Measurements from ENCODE around the gene PABPC1L.

GRCh38 chr20:44976698-44977097 is 66.8 kb downstream of the PABPC1L start:
- TF ChIP-seq CTCF (IDR thresholded peaks at IDR 0.05) (no peak), POLR2A (IDR thresholded peaks at IDR 0.05) (no peak), EP300 (IDR thresholded peaks at IDR 0.05; ENCODE audit: low read depth) (no peak)

All from transverse colon (tissue), 3 donors.